ENCODE results near the gene MTFMT.
A peak's percentile ranks its signal among the peaks of the same experiment; 100 is the strongest.
"Not testable (repeated sequence)": the region's sequence is repeated elsewhere in the genome, so short reads cannot be mapped to it uniquely, and the experiment has no call there.

Gene MTFMT

GRCh38 chr15:65028921-65029735 is at the start of gene MTFMT:
MTFMT (minus strand) TSS chr15:65029639; CDS start chr15:65029613, 26 bp downstream.
- DNase-seq: peak; percentile 76 to 88

- DNase-seq: no peak
Measured at GRCh38 chr15:65077981-65078352, 48.5 kb upstream of the MTFMT start.

GRCh38 chr15:65077291-65077980 is 48.0 kb upstream of the MTFMT start:
- no peak for DNase-seq

- no peak for DNase-seq
Measured at GRCh38 chr15:65076486-65077290, 47.2 kb upstream of the MTFMT start, which contains the start of gene KBTBD13. KBTBD13 (plus strand) TSS chr15:65076746; CDS start chr15:65076816, 70 bp downstream.

- not testable (repeated sequence) for DNase-seq
Measured at GRCh38 chr15:65075607-65076395, 46.4 kb upstream of the MTFMT start.

GRCh38 chr15:65074946-65075345 is 45.5 kb upstream of the MTFMT start:
- not testable (repeated sequence) for DNase-seq

GRCh38 chr15:65072617-65073016 is 43.2 kb upstream of the MTFMT start:
- DNase-seq: no peak

GRCh38 chr15:65072027-65072426 is 42.6 kb upstream of the MTFMT start:
- no peak for DNase-seq

- DNase-seq: no peak
Measured at GRCh38 chr15:65071381-65071811, 42.0 kb upstream of the MTFMT start.

GRCh38 chr15:65069779-65070546 is 40.5 kb upstream of the MTFMT start:
- DNase-seq: no peak

GRCh38 chr15:65069179-65069578 is 39.7 kb upstream of the MTFMT start:
- no peak for DNase-seq

- DNase-seq: no peak
Measured at GRCh38 chr15:65068403-65068788, 39.0 kb upstream of the MTFMT start.

- no peak for DNase-seq
Measured at GRCh38 chr15:65067645-65068402, 38.4 kb upstream of the MTFMT start, which contains the start of gene RASL12. RASL12 (minus strand) TSS chr15:65067991; CDS start chr15:65067835, 156 bp downstream.

GRCh38 chr15:65067317-65067644 is 37.8 kb upstream of the MTFMT start:
- no peak for DNase-seq

GRCh38 chr15:65066635-65067316 is 37.3 kb upstream of the MTFMT start:
- DNase-seq: no peak

GRCh38 chr15:65066001-65066634 is 36.7 kb upstream of the MTFMT start:
- DNase-seq: no peak

- no peak for DNase-seq
Measured at GRCh38 chr15:65062726-65063125, 33.3 kb upstream of the MTFMT start.

- DNase-seq: no peak
Measured at GRCh38 chr15:65062061-65062460, 32.6 kb upstream of the MTFMT start.

- peak; percentile 44 to 50 for DNase-seq
Measured at GRCh38 chr15:65060641-65061397, 31.4 kb upstream of the MTFMT start.
